HG03280 (cell line): ENCODE measurements around the gene EXPH5.

Experiments
- ATAC-seq: cut with Tn5 transposase; IDR thresholded peaks from one replicate; pipeline ENCODE4 v1.9.1; 2021; ENCODE audit warnings: mild to moderate bottlenecking, moderate library complexity; ENCODE audit not compliant: unreplicated experiment

The EXPH5 gene

DNA sequence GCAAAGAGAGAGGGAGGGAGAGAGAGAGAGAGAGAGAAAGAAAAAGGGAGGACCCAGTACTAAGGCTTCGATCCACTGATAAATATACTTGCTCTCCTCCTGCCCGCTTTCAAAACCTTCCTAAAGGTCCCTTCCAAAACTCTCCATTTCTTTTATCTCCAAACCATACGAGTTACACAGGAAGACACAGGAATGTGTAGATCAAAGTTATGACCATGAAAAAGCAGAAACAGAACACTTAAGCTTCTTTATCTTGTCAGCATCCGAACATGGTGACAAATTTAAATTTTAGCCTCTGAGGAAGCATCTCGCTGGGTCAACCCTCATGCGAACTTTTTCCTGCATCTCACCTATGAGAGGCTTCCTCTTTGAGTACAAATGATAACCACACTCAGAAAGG, 66.2 kb downstream of the EXPH5 start:
- ATAC-seq = no peak

DNA sequence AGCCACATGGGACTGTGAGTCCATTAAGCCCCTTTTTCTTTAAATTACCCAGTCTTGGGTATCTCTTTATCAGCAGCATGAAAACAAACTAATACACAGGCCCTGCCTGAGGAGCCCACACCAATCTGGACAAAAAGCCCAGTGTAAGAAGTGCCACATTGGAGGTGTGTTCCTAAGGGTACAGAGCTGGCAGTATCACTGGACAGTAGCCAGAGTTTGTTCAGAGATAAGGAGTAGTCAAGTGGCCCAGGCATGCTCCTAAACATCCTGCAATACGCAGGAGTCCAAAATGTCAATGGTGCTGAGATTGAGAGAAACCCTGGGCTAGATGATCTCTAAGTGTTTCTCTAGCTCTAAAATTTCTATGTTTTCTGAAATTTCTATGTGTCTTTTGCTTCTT, 68.4 kb downstream of the EXPH5 start:
- no peak for ATAC-seq

DNA sequence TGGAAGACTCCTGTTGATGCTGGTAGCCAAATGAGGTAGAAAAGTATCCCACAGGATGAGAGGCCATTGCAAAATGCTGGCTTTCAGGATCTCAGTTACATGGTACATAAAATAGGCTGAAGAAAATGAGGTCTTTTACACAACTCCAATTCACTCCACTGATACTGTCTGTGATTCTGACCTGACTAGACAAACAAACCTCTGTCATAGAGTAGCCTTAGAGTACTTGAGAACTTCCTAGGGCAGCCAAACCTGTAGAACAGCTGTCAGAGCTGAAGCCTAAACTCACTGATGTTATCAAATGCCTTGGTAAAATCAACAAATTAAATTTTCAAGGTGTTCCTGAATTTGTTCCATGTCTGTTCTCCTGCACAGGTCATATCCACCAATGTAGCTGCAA, 69.1 kb downstream of the EXPH5 start:
- ATAC-seq = no peak

DNA sequence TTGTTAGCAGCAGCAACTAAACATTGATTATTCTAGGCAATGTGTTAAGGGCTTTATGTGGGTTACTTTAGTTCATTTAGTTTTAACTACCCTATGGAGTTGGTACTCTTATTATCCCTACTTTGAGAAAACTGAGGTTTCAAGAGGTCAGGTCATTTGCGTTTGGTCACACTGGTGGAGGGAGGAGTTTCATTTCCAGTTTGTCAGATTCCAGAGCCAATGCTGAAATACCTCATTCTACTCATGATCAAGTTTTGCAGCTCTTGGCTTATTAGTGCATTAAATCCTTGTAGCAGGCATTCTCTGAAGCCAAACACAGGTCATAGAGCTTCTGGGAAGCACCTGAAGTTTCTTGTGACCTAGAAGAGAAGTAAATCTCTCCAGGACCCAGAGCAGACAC, 71.2 kb downstream of the EXPH5 start:
- no peak for ATAC-seq

DNA sequence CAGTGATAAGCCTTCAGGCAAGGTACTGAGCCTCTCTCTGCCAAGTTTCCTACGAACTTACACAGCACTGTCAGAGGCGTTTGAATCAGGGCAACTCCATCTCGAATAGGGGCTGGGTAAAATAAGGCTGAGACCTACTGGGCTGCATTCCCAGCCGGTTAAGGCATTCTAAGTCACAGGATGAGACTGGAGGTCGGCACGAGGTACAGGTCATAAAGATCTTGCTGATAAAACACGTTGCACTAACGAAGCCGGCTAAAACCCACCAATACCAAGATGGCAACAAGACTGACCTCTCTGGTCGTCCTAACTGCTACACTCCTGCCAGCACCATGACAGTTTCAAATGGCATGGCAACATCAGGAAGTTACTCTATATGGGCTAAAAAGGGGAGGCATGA, 75.0 kb downstream of the EXPH5 start:
- ATAC-seq = no peak

DNA sequence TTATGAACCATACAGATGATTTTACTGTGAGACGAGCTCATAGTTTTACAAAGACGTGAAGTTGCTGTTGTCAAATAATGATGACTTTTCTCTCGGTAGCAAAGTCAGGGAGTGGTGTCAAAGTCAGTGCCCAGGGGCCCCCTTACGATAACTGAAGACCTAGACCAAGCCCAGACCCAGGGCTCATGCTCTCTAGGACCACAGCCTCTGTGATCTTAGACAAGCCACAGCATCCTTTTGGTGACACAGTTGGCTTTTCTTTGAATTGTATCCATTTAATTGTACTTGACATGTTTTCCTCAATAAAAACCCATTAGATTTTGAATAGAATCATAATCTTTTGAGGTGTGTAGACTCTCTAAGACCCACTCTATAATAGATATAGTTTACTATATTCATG, 77.4 kb downstream of the EXPH5 start:
- ATAC-seq = no peak

DNA sequence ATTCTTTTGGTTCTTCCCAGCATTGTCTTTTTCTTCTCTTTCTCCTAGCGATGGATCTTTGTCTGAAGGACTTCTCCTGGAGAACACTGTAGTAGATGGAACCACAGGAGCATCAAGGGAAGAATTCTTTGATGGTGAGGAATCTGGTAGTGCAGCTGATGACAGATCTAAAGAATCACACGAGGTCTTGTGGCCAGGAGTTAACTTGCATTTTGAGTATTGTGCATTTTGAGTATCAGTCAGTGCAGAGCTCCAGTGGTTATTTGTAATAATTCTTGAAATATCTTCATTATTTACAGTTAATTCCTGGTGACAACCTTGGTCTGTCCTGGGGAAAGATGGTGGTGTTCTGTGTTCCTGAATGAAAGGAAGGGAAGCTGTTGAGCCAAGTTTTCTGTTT, 80.9 kb downstream of the EXPH5 start:
- no peak for ATAC-seq

DNA sequence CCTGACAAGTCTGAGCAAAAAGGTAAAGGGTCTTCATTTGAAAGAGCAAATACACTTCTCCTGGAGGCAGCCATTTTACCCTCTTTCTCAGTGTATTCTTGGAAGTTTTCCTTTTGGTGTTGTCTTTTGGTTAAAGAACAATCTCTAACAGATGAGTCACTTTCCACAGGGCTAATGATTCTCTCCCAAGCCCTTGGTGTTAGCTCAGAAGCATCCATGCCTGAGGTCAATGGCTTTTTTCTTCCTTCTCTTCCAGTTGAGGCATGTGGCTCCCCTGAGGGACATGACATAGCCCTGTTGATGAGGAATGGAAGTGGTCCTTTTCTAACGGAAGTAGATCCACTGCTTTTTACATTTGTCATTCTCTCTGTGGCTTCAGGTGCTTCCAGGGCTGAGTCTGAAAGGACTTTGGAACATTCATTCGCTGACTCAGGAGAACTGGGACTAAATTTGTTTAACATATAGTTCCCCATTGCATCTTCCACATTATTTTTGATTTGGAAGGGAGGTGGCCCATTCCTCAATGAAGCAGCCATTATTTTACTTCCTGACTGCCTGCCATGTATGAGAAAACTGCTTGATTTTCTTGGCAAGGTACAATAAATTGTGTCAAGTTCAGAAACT, 81.6 kb downstream of the EXPH5 start:
- ATAC-seq = no peak

DNA sequence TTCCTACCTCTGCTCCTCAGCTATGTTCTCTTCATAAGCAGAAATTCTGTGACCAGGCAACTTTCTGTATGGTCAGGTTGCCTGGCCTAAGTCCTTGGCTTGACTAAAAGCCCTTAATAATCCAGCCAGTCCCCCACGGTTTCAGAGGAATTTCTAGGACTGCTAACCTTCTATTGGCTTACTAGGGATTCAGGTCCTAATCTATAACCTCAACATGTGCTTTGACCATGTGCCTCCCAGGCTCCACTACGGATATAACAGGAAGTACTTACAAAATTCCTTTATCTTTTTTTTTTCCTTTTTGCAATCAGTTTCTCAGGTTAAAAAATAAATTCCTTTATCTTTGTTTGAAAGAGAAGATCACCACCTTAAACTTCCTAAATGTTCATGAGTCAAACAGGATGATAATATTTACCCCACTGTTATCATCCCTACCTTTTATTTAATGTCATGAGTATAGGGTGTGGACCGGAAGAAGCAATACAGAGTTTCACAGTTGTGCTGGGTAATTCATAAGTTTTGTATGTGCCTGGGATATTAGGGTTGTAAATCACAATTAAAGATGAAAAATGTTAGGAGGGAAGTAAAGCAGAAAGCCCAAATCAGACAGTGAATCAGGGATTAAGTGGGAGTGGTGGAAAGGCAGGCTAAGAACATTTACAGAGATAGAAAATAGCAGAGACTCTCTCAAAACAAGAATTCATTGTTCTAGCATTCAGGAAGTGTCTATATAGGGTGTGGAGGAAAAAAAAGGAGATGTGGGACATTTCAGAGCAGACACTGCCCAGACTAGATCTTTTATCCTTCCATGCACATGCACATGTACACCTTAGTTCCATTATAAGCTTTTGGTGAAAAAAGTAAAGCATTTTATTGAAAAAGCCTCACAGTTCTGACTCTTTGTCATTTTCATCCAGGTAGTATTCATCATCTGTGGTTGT, 84.6 kb downstream of the EXPH5 start:
- no peak for ATAC-seq

DNA sequence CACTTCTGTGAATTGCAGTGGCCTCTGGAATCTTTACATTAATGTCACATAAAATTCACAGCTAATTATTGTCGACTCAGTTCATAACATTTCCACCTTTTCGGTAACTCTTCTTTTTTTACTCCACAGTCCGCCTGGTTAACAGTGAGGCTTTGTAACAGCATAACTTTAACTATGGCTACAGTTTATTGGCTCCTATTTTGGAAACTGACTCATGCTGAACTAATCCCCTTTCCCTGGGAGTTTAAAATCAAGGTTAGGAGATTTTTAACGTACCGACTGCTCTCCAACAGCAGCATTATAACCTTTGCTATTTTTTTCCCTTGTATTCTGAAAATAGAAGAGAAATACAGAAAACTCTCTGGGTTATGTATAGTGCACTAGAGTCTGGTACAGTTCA, 92.2 kb downstream of the EXPH5 start:
- ATAC-seq = no peak

DNA sequence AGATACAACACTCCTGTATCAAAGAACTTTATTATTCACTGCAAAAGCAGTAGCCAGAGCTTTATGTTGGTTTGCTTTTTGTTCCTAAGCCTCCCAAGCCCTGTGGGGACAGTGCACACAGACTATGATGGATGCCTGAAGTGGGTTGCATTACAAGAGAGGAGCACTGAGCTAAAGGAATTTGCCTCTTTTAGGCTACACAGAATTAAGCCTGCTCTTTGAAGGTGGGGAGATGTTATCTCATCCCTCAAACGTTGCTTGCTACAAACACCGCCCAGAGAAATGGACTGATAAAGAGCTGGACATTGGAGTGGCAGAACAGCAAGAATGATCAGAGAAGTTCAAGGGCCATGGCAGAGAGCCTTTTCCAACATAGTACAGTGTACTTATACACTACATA, 92.8 kb downstream of the EXPH5 start:
- ATAC-seq = no peak

DNA sequence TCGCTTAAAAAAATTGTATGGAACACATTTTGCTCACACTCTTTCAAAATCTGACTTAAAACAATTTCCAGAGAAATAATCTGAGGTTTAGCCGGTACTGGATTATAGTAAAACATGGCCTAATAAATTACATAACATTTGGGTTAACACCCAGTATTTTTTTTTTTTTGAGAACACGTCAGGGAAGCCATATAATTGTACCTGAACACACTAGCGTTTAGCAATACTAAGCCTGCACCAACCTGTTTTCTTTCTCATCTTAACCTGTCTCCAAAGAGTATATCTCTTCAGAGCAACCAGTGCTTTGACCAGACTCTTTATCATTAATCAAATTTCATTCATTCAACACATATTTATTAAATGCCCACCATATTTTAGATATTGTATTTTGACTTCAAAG, 93.4 kb downstream of the EXPH5 start:
- no peak for ATAC-seq

DNA sequence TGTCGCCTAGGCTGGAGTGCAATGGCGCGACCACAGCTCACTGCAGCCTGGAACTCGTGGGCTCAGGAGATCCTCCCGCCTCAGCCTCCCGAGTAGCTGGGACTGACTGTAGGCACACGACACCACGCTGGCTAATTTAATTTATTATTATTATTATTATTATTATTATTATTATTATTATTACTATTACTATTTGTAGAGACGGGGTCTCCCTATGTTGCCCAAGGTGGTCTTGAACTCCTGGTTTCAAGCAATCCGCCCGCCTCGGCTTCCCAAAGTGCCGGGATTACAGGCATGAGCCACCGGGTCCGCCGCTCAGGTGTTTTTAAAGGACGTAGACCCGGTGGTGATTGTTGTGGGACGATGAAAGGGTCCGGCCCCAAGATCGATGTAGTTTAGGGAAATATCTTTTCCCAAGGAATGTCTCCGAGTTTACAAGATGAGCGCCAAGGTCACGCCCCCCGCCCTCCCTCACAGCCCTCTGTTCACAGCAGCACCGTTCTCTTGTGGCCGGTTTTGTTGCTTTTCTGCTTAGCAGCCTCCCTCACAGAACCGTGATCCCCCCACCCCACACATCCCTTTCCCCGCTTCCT, 94.7 kb downstream of the EXPH5 start:
- ATAC-seq = no peak

DNA sequence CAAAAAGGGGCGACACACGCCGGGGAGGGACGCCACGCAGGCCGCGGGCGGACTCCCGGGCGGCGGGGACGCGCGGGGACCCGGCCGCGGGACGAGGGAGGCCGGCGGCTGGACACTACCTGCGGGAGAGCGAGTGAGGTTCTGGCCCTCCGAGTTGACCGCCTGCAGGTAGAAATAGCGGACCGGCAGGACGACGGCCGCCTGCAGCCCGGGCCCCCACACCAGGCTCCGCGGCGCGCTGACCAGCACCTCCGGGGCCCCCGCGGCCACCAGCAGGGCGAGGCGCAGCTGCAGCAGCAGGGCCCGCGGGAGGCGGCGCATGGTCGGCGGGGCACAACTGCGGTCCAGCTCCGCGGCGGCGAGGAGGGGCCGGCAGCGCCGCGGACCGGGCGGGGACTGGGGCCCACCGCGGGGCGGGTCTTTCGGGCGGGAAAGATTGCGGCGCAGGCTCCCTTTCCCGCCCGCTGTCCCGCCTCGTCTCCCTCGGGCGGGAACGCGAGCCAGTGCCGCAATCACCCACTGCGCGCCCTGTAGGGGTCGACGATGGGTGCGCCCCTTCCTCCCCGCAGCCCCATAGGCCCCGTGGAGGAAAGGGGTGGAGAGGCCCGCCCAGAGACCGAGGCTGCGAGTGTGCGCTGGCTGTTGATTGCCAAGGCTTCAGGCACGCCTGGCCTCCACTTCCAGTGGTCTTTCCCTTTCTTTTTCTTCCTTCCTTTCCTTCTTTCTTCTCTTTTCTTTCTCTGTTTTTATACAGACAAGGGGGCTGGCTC, 95.3 kb downstream of the EXPH5 start, which contains the start of gene POGLUT3:
Gene POGLUT3 (minus strand): TSS at position 339 of the 770 bp plus-strand sequence. CDS start 18 bp downstream, at position 321.
- peak; percentile 55 for ATAC-seq

DNA sequence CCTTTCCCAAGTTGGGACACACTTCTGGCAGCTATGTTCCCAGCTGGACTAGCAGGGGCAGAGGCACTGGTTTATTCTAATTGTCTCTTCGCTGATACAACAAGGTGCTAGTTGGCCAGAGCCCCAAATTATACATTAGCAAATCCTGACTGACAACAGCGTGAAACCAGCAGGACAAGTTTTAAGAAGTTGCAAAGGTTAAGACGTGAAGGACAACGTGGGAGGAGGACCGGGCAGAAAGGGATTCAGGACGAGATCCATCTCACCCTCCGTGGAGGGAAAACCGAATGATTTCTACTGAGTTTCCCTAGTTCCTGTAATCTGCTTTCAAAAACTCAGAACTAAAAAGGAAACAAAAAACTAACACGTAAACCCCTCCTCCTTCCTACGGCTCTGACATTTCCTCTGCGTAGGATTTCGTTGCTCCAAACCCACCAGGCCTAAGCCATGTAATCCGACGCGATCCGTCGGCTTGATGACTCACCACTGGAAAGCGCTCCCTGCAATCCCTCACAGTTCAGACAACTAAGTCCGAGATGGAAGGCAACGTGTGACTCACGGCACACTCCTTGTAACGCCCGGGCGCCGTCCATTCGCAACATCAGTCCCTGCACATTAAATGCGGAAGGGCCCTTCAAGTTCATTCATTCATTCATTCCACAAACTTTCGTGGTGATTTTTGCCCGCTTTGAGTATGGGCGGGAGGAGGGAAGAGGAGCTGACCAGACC, 96.1 kb downstream of the EXPH5 start:
- peak; percentile 56 for ATAC-seq

DNA sequence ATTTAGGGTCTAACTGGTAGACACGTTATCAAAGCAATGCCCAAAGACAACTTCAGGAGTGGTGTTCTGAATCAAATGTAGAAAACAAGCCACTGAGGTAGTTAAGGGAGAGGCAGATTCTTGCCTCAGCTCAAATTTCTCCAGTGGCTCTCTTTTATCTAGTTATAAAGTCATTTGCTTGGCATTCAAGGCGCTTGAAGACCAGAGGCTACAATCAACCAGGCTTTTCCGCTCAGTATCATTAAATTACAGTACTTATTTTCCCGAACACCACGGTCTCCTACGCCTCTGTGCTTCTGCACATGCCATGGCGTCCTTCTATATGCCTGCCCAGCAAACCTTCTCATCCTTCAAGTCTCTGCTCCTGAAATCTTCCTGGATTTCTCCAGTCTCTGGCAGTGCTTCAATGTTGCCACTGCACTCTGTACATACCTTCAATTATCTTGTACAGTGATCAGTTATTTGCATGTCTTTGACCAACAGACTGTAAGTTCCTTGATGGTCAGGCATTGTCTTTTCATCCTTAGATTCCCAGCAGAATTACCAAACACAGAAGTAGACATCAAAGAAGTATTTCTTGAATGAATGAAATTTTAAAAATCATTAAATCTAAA, 96.8 kb downstream of the EXPH5 start:
- ATAC-seq = no peak

DNA sequence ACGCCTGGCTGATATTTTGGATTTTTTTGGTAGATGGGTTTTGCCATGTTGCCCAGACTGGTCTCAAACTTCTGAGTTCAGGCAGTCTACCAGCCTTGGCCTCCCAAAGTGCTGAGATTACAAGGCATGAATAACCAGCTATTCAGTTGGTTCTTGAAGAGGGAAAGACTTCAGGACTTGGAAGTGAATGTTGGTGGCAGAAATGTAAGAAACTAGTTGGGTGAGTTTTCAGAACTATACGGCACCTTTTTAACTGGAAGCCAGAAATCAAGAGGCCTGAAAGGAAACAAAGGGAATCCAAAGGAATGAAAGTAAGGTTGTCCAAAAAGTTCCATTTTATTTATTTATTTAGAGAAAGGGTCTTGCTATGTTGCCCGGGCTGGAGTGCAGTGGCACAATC, 98.2 kb downstream of the EXPH5 start:
- ATAC-seq = no peak

DNA sequence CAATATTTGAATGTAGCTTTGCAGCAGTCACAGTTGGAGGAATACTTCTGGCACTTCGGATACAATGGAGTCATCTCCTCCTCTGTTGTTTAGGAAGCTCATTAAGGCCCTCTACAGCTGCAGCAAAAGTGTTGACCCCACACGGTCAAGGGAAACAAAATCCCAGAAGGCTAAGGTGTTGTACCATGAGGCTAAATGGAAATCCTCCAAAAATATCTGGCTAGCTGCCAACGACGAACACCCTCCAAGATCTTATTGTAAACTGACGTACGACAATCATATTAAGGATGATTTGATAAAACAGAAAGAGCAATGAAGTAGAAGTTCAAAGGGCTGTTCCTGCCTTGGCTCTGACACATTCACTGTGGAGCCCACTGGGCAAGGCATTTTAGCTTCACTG, 99.4 kb downstream of the EXPH5 start:
- no peak for ATAC-seq

DNA sequence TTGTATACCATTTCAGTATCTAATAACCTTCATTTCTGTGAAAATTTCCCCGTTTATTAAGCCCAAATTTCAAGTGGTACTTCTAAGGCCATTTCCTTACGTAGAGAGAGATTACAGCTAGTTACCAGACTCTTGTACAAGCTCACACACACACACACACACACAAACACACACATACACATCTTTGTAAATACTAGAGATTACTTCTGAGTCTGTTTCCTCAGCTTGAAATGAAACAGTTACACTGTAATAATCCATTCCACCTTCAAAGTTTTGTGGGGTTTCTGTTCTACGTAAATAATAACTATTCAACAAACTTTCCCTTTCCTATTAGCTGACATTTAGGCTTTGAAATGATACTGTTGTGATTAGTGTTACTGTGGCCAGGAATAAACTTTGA, 101.6 kb downstream of the EXPH5 start:
- ATAC-seq = no peak

DNA sequence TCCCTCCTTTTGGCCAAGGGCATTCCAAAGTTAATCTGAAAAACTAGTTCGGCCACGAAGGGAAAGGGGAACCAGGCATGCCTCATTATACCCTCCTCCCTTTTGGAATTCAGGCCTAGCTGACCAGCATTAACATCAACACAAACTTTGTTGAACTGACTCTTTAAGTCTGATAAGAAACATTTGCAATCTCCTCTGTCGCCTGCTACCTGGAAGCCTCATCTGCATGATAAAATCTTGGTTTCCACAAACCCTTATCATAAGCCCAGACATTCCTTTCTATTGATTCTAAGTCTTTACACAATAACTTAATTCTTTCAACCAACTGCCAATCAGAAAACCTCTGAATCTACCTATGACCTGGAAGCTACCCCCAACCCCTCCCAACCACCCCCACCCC, 106.7 kb downstream of the EXPH5 start:
- ATAC-seq = no peak
